IgD-negative memory B cell (primary cell): ENCODE data around the gene MSX2. TPM values are rescaled to one million over a fixed set of nuclear protein-coding genes. Genes with fewer than 3 reads are reported as not detected.
"Not testable (repeated sequence)": the region's sequence is repeated elsewhere in the genome, so short reads cannot be mapped to it uniquely, and the experiment has no call there.

Experiments
- H3K27ac Mint-ChIP-seq, 3 donors: one replicate each; pipeline ENCODE4 v1.8.0; 2020 to 2022; ENCODE audit warnings: mild to moderate bottlenecking in 3 of 3, mixed read lengths in 3 of 3, moderate library complexity in 1 of 3
- H3K27me3 Mint-ChIP-seq: one replicate; pipeline ENCODE4 v1.8.0; 2021; ENCODE audit warnings: mixed read lengths
- H3K36me3 Mint-ChIP-seq: one replicate; pipeline ENCODE4 v1.8.0; 2020; ENCODE audit warnings: mild to moderate bottlenecking, mixed read lengths
- H3K4me1 Mint-ChIP-seq, 3 donors: one replicate each; pipeline ENCODE4 v1.8.0; 2020 to 2022; ENCODE audit warnings: mixed read lengths in 3 of 3, mild to moderate bottlenecking in 1 of 3
- H3K4me3 Mint-ChIP-seq, 4 donors: one replicate each; pipeline ENCODE4 v1.8.0; 2020 to 2022; ENCODE audit warnings: mild to moderate bottlenecking in 4 of 4, mixed read lengths in 4 of 4, moderate library complexity in 3 of 4
- H3K9me3 Mint-ChIP-seq, 3 donors: one replicate each; pipeline ENCODE4 v1.8.0; 2020 to 2021; ENCODE audit warnings: mixed read lengths in 3 of 3, mild to moderate bottlenecking in 1 of 3
- polyA plus RNA-seq: library from polyadenylated mRNA; unstranded; fragments of 300-500 nt; fragmentation: Illumina TruSeq; gene quantifications from one replicate; pipeline ENCODE4 v1.2.3, GENCODE V29; 2021

Gene MSX2
- polyA plus RNA-seq, 1 donor from 2014 or later = not detected

GRCh38 chr5:174735498-174736330 is 11.3 kb downstream of the MSX2 start:
- H3K4me3 Mint-ChIP-seq = no peak overlapping the region
- peaks cover 1% of the 10 kb centered on the region for H3K36me3 Mint-ChIP-seq
- H3K4me1 Mint-ChIP-seq = peaks cover 0 to 1% (median 0%) of the 10 kb centered on the region in 3 donors
- peaks cover 50% of the 10 kb centered on the region for H3K27me3 Mint-ChIP-seq
- peaks cover 0 to 8% (median 1%) of the 10 kb centered on the region in 3 donors for H3K9me3 Mint-ChIP-seq
- peak overlapping the region in 1 of 3 donors; percentile 76 for H3K27ac Mint-ChIP-seq

GRCh38 chr5:174736331-174736721 is 11.9 kb downstream of the MSX2 start:
- peaks cover 47% of the 10 kb centered on the region for H3K27me3 Mint-ChIP-seq
- H3K9me3 Mint-ChIP-seq = peaks cover 0 to 8% (median 0%) of the 10 kb centered on the region in 3 donors
- H3K4me1 Mint-ChIP-seq = peaks cover 0 to 1% (median 0%) of the 10 kb centered on the region in 3 donors
- no peak overlapping the region for H3K4me3 Mint-ChIP-seq
- no peak overlapping the region for H3K27ac Mint-ChIP-seq
- peaks cover 1% of the 10 kb centered on the region for H3K36me3 Mint-ChIP-seq

GRCh38 chr5:174736777-174737176 is 12.4 kb downstream of the MSX2 start:
- peak overlapping the region in 1 of 3 donors; percentile 40 for H3K27ac Mint-ChIP-seq
- peaks cover 0 to 10% (median 0%) of the 10 kb centered on the region in 3 donors for H3K9me3 Mint-ChIP-seq
- peaks cover 0 to 1% (median 0%) of the 10 kb centered on the region in 3 donors for H3K4me1 Mint-ChIP-seq
- H3K27me3 Mint-ChIP-seq = peaks cover 42% of the 10 kb centered on the region
- H3K4me3 Mint-ChIP-seq = no peak overlapping the region
- peaks cover 1% of the 10 kb centered on the region for H3K36me3 Mint-ChIP-seq

GRCh38 chr5:174737330-174737729 is 12.9 kb downstream of the MSX2 start:
- no peak overlapping the region for H3K27ac Mint-ChIP-seq
- no peak overlapping the region for H3K4me3 Mint-ChIP-seq
- peaks cover 0 to 10% (median 0%) of the 10 kb centered on the region in 3 donors for H3K9me3 Mint-ChIP-seq
- peaks cover 40% of the 10 kb centered on the region for H3K27me3 Mint-ChIP-seq
- peaks cover 1% of the 10 kb centered on the region for H3K36me3 Mint-ChIP-seq
- peaks cover 0 to 1% (median 0%) of the 10 kb centered on the region in 3 donors for H3K4me1 Mint-ChIP-seq

- Mint-ChIP-seq H3K36me3 (peaks cover under 1% of the 10 kb centered on the region), H3K27me3 (peaks cover 12% of the 10 kb centered on the region), H3K27ac (no peak overlapping the region), H3K4me3 (no peak overlapping the region), H3K4me1 (no peaks in the 10 kb centered on the region), H3K9me3 (peaks cover 1 to 4% (median 3%) of the 10 kb centered on the region in 3 donors)
Measured at GRCh38 chr5:174741352-174741751, 17.0 kb downstream of the MSX2 start.

- Mint-ChIP-seq H3K27ac (peak overlapping the region in 1 of 3 donors; percentile 73), H3K4me1 (no peaks in the 10 kb centered on the region), H3K9me3 (peaks cover 1 to 9% (median 2%) of the 10 kb centered on the region in 3 donors), H3K36me3 (no peaks in the 10 kb centered on the region), H3K4me3 (no peak overlapping the region), H3K27me3 (peaks cover 10% of the 10 kb centered on the region)
Measured at GRCh38 chr5:174744896-174745295, 20.5 kb downstream of the MSX2 start.

GRCh38 chr5:174745590-174746103 is 21.3 kb downstream of the MSX2 start:
- H3K9me3 Mint-ChIP-seq = peaks cover 1 to 9% (median 2%) of the 10 kb centered on the region in 3 donors
- H3K27ac Mint-ChIP-seq = peak overlapping the region in 1 of 3 donors; percentile 73
- no peaks in the 10 kb centered on the region for H3K4me1 Mint-ChIP-seq
- H3K36me3 Mint-ChIP-seq = no peaks in the 10 kb centered on the region
- peaks cover 10% of the 10 kb centered on the region for H3K27me3 Mint-ChIP-seq
- H3K4me3 Mint-ChIP-seq = no peak overlapping the region

- peaks cover 0 to 5% (median 2%) of the 10 kb centered on the region in 3 donors for H3K9me3 Mint-ChIP-seq
Measured at GRCh38 chr5:174750711-174751110, 26.3 kb downstream of the MSX2 start.

GRCh38 chr5:174751154-174752000 is 27.0 kb downstream of the MSX2 start:
- H3K4me1 Mint-ChIP-seq = no peaks in the 10 kb centered on the region
- H3K36me3 Mint-ChIP-seq = no peaks in the 10 kb centered on the region
- no peak overlapping the region for H3K27ac Mint-ChIP-seq
- H3K4me3 Mint-ChIP-seq = no peak overlapping the region
- peaks cover 18% of the 10 kb centered on the region for H3K27me3 Mint-ChIP-seq
- peaks cover 0 to 11% (median 2%) of the 10 kb centered on the region in 3 donors for H3K9me3 Mint-ChIP-seq

More at GRCh38 chr5:174750711-174751110, 26.3 kb downstream of the MSX2 start:
- H3K27ac Mint-ChIP-seq = no peak overlapping the region
- no peaks in the 10 kb centered on the region for H3K36me3 Mint-ChIP-seq
- H3K4me3 Mint-ChIP-seq = no peak overlapping the region
- H3K27me3 Mint-ChIP-seq = peaks cover 18% of the 10 kb centered on the region
- H3K4me1 Mint-ChIP-seq = no peaks in the 10 kb centered on the region

- no peak overlapping the region for H3K4me3 Mint-ChIP-seq
- H3K9me3 Mint-ChIP-seq = peaks cover 0 to 11% (median 2%) of the 10 kb centered on the region in 3 donors
- peaks cover 18% of the 10 kb centered on the region for H3K27me3 Mint-ChIP-seq
- no peaks in the 10 kb centered on the region for H3K4me1 Mint-ChIP-seq
- H3K27ac Mint-ChIP-seq = no peak overlapping the region
- H3K36me3 Mint-ChIP-seq = no peaks in the 10 kb centered on the region
Measured at GRCh38 chr5:174752121-174752520, 27.7 kb downstream of the MSX2 start.

- H3K4me1 Mint-ChIP-seq = no peaks in the 10 kb centered on the region
- H3K27me3 Mint-ChIP-seq = peaks cover 8% of the 10 kb centered on the region
- H3K36me3 Mint-ChIP-seq = no peaks in the 10 kb centered on the region
- no peak overlapping the region for H3K27ac Mint-ChIP-seq
- no peak overlapping the region for H3K4me3 Mint-ChIP-seq
- H3K9me3 Mint-ChIP-seq = peaks cover 2 to 5% (median 5%) of the 10 kb centered on the region in 3 donors
Measured at GRCh38 chr5:174755106-174755505, 30.7 kb downstream of the MSX2 start.

- Mint-ChIP-seq H3K27me3 (no peaks in the 10 kb centered on the region), H3K36me3 (no peaks in the 10 kb centered on the region), H3K4me3 (no peak overlapping the region), H3K9me3 (peaks cover 2 to 5% (median 5%) of the 10 kb centered on the region in 3 donors), H3K27ac (no peak overlapping the region), H3K4me1 (no peaks in the 10 kb centered on the region)
Measured at GRCh38 chr5:174759091-174759490, 34.7 kb downstream of the MSX2 start.

GRCh38 chr5:174760721-174761120 is 36.3 kb downstream of the MSX2 start:
- no peak overlapping the region for H3K4me3 Mint-ChIP-seq
- no peaks in the 10 kb centered on the region for H3K36me3 Mint-ChIP-seq
- no peak overlapping the region for H3K27ac Mint-ChIP-seq
- no peaks in the 10 kb centered on the region for H3K4me1 Mint-ChIP-seq
- H3K9me3 Mint-ChIP-seq = peaks cover 0 to 5% (median 5%) of the 10 kb centered on the region in 3 donors
- no peaks in the 10 kb centered on the region for H3K27me3 Mint-ChIP-seq

GRCh38 chr5:174761341-174761740 is 37.0 kb downstream of the MSX2 start:
- H3K36me3 Mint-ChIP-seq, H3K27ac Mint-ChIP-seq, H3K27me3 Mint-ChIP-seq, H3K4me1 Mint-ChIP-seq, H3K9me3 Mint-ChIP-seq, H3K4me3 Mint-ChIP-seq: not testable (repeated sequence)

GRCh38 chr5:174764309-174764708 is 39.9 kb downstream of the MSX2 start:
- Mint-ChIP-seq H3K4me3 (no peak overlapping the region), H3K27me3 (peaks cover 1% of the 10 kb centered on the region), H3K27ac (no peak overlapping the region), H3K9me3 (peaks cover 0 to 5% (median 4%) of the 10 kb centered on the region in 3 donors), H3K36me3 (no peaks in the 10 kb centered on the region), H3K4me1 (peaks cover 0 to 2% (median 0%) of the 10 kb centered on the region in 3 donors)
